Stimulated activated naive CD4-positive, alpha-beta T cell treated with Interleukin-2 at 50 U/mL for 16 hours (primary cell): Measurements from ENCODE around the gene NDOR1.
A peak's percentile ranks its signal among the peaks of the same experiment; 100 is the strongest.

Experiments used
- DNase-seq: peaks from one replicate; lab custom pipeline; 2025; lab: John Stamatoyannopoulos, UW

Gene NDOR1

DNA sequence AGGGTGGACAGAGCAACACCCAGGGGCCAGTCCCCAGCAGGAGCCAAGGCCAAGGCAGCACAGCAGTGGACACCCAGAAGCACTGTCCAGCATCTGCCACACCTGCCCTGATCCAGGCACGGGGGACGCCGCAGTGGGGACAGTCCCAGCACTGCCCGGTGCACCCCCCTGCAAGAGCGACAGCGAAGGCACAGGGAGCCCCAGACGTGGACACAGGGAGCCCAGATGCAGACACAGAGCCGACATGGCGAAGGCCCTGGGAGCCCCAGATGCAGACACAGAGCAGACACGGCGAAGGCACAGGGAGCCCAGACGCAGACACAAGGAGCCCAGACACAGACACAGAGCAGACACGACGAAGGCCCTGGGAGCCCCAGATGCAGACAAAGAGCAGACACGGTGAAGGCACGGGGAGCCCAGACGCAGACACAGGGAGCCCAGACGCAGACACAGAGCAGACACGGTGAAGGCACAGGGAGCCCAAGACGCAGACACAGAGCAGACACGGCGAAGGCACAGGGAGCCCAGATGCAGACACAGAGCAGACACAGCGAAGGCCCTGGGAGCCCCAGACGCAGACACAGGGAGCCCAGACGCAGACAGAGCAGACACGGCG is 21.4 kb upstream of the NDOR1 start:
- DNase-seq = no peak

DNA sequence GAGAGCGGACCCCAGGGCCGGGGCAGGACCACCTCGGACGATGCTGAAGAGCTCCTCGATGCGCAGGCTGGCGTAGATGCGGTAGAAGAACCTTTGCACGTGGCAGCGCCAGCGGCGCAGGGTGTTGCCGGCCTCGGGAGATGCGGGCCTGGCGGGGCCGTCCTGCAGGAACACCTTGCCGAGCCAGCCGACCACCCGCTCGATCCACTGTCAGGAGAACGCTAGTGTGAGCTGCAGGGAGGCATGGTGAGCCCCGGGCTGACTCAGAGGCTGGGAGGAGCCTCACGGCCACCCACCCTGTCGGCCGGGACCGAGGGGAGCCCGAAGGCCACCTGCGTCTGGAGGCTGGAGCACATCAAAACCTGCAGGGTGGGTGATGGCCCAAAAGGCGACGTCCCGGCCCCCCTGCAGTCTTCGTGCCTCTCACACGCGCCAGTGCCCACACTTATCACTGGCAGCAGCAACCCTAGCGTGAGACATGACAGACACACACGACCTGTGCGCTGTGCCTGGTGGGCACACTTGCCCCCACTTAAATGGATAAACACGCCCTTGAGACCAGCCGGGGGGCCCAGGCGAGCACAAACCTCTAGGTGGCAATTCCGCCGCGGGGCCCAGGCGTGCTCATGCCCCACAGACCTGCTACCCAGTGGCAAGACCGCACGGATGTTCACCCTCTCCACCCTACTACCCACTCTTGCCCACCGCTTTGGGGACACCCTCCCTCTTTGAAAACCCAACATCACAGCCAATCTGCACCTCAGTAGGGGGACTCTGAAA is 20.4 kb upstream of the NDOR1 start:
- no peak for DNase-seq

DNA sequence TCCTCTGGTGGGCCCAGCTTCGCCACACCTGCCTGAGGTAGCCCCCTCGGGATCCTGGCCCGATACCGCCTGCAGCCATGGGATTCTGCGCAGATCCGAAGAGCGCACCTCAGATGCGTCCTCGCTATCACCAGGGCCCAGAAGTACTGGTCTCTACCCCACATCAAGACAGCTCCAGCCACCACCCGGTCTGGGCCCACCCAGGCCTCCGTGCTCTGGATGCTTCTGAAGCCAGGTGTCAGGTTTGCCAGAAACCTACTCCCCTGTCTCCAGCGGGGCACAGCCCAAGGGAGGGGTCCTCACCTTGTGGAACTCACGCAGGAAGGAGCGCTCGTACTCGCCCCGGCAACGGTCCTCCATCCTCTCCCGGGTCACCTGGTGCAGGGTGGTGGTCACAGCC is 19.6 kb upstream of the NDOR1 start:
- no peak for DNase-seq

DNA sequence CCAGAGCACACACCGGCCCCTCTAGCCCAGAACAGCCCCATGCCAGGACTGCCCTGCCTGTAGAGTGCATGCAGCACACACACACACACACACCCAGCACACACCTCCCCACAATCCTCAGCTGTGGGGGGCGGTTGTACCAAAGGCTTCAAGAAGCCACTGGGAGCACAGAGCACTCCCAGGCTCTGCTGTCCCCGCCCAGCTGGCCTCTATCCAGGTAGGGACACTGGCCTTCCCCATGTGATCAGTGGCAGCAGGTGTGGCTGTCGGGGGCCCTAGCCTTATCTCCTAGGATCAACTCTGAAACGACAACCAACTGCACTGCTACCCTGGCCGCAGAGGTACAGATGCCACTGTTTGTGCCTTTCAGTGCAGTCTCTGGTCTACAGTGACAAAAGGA is 19.1 kb upstream of the NDOR1 start:
- DNase-seq = no peak

GRCh38 chr9:137187386-137187785 is 18.1 kb upstream of the NDOR1 start:
- no peak for DNase-seq

GRCh38 chr9:137188086-137188489 is 17.4 kb upstream of the NDOR1 start:
- DNase-seq = no peak

DNA sequence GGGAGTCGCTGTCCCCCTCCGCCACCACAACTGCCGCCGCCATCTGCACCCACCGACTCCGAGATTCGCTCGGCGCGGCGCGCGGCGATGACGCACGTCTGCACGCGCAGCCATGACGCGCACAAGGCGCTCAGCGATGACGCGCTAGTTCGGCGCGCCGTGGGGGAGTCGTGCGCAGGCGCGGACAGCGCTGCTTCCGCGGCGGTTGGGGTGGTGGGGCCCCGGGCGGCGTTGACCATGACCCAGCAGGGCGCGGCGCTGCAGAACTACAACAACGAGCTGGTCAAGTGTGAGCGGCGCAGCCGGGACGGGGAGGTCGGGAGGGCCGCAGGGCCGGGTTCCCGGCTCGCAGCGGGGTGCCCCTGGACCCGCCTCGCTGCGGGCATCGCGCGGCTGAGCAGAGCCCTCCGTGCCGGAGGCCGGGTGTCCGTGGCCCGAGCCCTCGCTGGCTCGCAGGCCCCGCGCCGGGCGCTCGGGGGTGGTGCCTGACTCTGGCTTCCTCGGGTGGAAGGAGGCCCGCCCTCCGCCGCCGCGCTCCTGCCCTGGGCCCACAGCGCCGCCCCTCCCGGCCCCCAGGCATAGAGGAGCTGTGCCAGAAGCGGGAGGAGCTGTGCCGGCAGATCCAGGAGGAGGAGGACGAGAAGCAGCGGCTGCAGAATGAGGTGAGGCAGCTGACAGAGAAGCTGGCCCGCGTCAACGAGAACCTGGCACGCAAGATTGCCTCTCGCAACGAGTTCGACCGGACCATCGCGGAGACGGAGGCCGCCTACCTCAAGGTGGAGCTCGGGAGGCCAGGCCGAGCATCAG is 16.8 kb upstream of the NDOR1 start, which contains the start of the genes ANAPC2 and SSNA1:
Gene ANAPC2, minus strand, starts transcription at position 71 of the 807 bp plus-strand sequence. Its CDS starts 28 bp downstream, at position 43.
Gene SSNA1, plus strand, starts transcription at position 187 of the 807 bp plus-strand sequence. Its CDS starts 51 bp downstream, at position 238.
- DNase-seq = peak; percentile 87

DNA sequence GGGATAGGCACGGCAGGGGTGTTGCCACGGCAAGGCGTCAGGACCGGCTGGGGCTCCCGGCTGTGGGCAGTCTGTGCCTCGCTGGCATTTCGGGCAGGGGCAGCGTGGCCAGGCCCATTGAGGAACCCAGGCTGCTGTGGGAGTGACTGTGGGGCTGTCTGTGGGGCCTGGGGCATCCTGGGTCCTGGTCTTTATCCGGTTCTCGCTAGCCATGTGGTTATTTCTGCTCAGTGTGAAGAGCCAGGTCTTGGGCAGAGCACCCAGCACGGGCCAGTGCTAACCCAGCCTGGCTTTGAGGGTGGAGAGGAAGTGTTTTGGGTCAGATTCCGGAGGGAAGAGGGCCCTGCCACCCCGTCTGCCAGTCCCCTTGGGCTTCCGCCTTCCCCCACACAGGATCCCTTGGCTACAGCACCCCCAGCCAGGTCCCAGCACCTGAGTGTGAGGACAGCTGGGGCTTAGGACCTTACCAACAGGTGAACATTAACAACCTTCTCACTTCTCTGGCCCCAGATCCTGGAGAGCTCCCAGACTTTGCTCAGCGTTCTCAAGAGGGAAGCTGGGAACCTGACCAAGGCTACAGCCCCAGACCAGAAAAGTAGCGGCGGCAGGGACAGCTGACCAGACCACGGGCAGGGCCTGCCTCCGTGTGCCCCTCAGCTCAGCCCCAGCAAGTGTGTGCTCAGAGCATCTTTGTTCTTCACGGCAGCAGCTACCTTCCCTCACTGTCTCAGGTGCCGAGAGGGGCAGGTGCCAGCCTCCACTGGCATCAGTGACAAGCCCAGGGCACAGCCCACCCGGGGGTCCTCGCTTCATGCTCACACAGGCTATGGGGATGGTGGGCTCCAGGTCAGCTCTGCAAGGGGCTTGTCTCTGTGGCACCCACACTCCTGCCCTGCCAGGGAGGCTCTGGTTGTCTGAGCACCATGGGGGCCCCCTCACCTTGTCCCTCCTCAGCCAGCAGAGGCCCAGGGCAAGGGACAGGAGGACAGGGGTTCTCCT is 15.9 kb upstream of the NDOR1 start:
- no peak for DNase-seq

DNA sequence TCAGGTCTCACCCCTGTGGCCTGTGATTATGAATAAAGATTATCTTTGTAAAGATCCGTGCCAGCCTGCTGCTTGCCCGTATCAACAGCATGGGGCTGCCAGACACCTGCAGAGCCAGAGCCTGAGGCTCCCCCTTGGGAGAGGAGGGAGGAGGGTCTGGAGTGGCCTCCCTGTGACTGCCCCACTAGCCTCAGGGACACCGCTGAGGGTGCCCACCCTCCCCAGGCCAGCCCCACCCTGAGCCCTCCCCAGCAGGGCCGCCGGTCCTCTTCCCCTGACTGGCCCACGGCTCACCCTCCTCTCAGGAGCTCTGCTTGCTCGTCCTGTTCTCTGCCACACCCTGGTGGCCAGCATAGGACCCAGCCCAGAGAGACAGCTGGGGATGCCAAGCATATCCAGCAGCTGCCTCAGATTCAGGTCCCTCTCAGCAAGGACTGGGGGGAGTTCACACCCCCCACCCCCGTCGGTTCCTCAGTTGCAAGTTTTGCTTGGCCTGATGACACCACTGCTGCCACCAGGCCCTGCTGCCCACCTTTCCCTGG is 15.1 kb upstream of the NDOR1 start:
- no peak for DNase-seq

GRCh38 chr9:137191245-137191644 is 14.3 kb upstream of the NDOR1 start:
- DNase-seq = no peak

- DNase-seq = no peak
Measured at GRCh38 chr9:137191691-137192447, 13.6 kb upstream of the NDOR1 start.

GRCh38 chr9:137192448-137192780 is 13.1 kb upstream of the NDOR1 start:
- DNase-seq = no peak

DNA sequence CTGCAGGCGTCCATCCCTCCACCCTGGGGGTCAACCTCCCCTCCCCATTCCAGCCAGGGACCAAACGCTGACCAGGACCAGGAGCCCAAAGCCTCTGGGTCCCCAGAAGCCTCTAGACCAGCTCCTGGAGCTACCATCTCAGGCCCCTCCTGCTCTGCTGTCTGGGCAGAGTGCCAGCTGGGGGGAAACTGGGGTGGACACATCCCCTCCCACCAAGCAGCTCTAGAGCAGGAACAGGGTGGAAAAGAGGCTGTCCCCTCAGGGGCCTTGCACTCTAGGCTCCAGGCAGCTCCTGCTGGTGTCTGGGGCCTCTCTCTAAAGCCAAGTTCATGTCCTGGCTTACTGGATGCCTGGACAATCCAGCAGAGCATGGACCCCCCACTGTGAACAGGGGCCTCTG is 12.6 kb upstream of the NDOR1 start:
- no peak for DNase-seq

- DNase-seq = no peak
Measured at GRCh38 chr9:137193771-137194170, 11.7 kb upstream of the NDOR1 start.

DNA sequence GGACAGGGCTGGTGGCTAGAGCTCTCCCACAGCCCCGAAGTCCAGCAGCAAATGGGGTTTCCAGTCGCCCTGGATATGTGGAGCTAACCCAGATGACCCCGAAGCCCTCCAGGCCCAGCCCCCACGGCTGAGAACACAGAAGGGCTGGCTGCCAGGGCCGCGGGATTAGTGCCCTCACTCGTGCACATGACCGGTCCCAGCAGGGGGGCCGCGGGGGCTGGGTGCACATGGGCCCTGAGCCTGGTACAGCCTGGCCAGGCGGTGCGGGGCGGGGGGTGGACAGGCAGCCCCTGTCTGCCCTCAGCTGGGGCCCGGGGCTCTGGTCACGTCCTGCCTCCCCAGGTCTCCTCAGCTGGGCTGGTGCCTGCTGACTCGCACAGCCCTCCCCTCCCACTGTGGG is 11.1 kb upstream of the NDOR1 start:
- DNase-seq = no peak

GRCh38 chr9:137194909-137195308 is 10.6 kb upstream of the NDOR1 start:
- no peak for DNase-seq

DNA sequence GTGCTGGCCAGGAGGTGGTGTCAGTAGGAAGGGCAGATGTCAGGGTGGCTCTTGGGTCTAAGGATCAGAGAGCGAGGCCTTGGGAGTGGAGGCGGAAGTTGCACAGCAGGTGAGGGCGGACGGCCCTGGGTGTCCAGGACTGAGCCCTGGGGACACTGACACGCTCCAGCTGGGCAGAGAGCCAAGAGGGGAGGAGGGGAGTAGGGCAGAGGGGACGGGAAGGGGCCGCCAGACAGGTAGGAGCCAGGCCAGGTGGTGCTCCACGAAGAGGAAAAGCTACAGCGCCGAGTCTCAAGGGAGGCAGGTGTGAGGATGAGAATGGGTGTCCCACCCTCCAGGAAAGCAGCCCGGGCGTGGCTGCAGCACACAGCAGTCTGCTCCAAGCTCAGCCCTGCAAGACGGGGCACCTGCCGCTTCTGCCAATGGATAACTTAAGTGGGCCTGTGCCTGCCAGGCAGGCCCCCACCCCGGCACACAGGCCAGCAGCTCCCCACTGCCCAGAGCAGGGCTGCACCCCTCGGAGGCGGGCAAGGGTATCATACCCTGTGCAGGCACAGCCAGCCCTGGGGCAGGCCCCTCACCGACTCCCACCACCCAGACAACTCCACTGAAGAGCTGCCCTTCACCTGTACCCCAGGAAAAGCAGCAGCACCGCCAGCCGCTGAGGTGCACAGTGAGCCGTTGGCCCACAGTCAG is 9.8 kb upstream of the NDOR1 start:
- DNase-seq = no peak

DNA sequence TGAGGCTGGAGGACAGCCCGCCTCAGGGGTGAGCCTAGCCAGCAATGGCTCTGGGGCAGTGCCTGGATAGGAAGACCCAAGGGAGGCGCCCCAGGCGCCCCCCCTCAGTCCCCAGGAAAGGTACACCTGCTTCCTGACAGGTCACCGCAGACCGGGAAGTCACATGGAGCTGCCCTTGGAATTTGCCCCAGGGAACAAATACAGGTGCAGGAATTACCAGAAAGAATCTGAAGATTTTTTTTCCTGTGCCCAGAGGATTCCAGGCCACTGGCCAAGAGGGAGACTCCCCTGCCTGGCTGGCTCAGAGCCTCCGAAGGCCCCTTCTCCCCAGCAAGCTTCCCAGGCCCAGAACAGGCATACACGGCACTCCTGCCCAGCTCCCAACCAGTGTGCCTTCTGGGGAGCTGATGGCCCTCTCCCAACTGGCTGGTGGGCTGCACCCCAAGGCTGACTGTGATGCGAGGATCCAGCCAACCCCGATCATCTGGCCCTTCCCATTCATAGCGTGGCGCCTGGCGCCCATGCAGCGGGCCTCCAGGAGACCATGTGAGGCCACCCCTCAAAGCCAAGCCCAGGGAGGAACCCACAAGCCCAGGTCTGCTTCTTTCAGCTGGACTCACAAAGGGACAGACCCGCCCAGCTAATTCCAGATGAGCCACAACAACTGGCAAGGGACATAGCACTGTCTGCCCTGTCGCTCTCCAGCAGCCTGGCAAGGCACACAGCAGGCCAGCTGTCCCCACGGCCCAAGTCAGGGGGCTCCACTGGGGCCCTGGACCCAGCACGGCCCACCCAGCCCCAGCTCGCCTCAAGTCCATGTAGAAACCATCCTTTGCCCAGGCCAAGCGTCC is 7.2 kb upstream of the NDOR1 start:
- no peak for DNase-seq

- DNase-seq = no peak
Measured at GRCh38 chr9:137198902-137199283, 6.6 kb upstream of the NDOR1 start.
